Liver (tissue), 9 donors: ENCODE data around the gene ALPI. TPM values are rescaled to one million over a fixed set of nuclear protein-coding genes. Genes with fewer than 3 reads are reported as not detected.
A peak's percentile ranks its signal among the peaks of the same experiment; 100 is the strongest.
"Not testable (repeated sequence)": the region's sequence is repeated elsewhere in the genome, so short reads cannot be mapped to it uniquely, and the experiment has no call there.

ENCODE experiments used
- DNase-seq: peaks from one replicate; pipeline ENCODE4 v3.0.0-alpha.2; 2017; ENCODE audit warnings: low spot score
- H3K27ac ChIP-seq, 2 donors: one replicate each; pipeline ENCODE4 v1.7.0; 2013; ENCODE audit warnings: inconsistent platforms in 2 of 2, low read length in 2 of 2, control low read depth in 1 of 2, low read depth in 1 of 2, mild to moderate bottlenecking in 1 of 2
- H3K27me3 ChIP-seq, 4 donors: one replicate each; pipeline versions ENCODE4 v1.6.1 to v1.7.0; 2013; ENCODE audit warnings: low read length in 3 of 4, inconsistent platforms in 1 of 4, mild to moderate bottlenecking in 1 of 4, moderate library complexity in 1 of 4; ENCODE audit not compliant: control insufficient read depth in 4 of 4, insufficient read depth in 4 of 4
- H3K36me3 ChIP-seq, 4 donors: one replicate each; pipeline versions ENCODE4 v1.6.1 to v1.7.0; 2013; ENCODE audit warnings: low read length in 3 of 4, mild to moderate bottlenecking in 3 of 4, low read depth in 1 of 4, moderate library complexity in 1 of 4; ENCODE audit not compliant: control insufficient read depth in 4 of 4, insufficient read depth in 3 of 4
- H3K4me1 ChIP-seq, 4 donors: one replicate each; pipeline versions ENCODE4 v1.6.1 to v1.7.0; 2013; ENCODE audit warnings: low read length in 3 of 4, mild to moderate bottlenecking in 3 of 4, moderate library complexity in 1 of 4; ENCODE audit not compliant: control insufficient read depth in 4 of 4, insufficient read depth in 4 of 4
- H3K4me3 ChIP-seq, 3 donors: one replicate each; pipeline versions ENCODE4 v1.6.1 to v1.7.0; 2013; ENCODE audit warnings: low read length in 3 of 3, control low read depth in 1 of 3, low read depth in 1 of 3, mild to moderate bottlenecking in 1 of 3
- H3K9ac ChIP-seq, 2 donors: one replicate each; pipeline ENCODE4 v1.7.0; 2013; ENCODE audit warnings: low read length in 2 of 2, mild to moderate bottlenecking in 2 of 2, moderate library complexity in 2 of 2, control low read depth in 1 of 2, low read depth in 1 of 2
- H3K9me3 ChIP-seq, 4 donors: one replicate each; pipeline versions ENCODE4 v1.6.1 to v1.7.0; 2013; ENCODE audit warnings: low read length in 3 of 4; ENCODE audit not compliant: control insufficient read depth in 4 of 4
- CTCF ChIP-seq: fragments of 150-350 bp; IDR thresholded peaks from 2 replicates; pipeline ENCODE4 v1.5.1; 2017; ENCODE audit warnings: improper control_type of control experiment, low read depth, low read length; ENCODE audit not compliant: missing input control
- FOXA2 ChIP-seq: IDR thresholded peaks from 2 replicates; pipeline ENCODE4 v1.6.1; 2016; ENCODE audit warnings: antibody characterized with exemption
- HNF4A ChIP-seq, 2 donors: conservative IDR thresholded peaks; 2 replicates each; pipeline ENCODE4 v1.6.1; 2016; ENCODE audit warnings: antibody characterized with exemption in 2 of 2, mild to moderate bottlenecking in 2 of 2
- JUND ChIP-seq, 2 donors: IDR thresholded peaks; 2 replicates each; pipeline ENCODE4 v1.6.1; 2016; ENCODE audit warnings: antibody characterized with exemption in 2 of 2
- RAD21 ChIP-seq, 2 donors: IDR thresholded peaks; 2 replicates each; pipeline ENCODE4 v1.6.1; 2016; ENCODE audit warnings: antibody characterized with exemption in 2 of 2, mild to moderate bottlenecking in 2 of 2
- REST ChIP-seq: IDR thresholded peaks from 2 replicates; pipeline ENCODE4 v1.6.1; 2016; ENCODE audit warnings: antibody characterized with exemption, mild to moderate bottlenecking
- RXRA ChIP-seq, 2 donors: IDR thresholded peaks; 2 replicates each; pipeline ENCODE4 v1.6.1; 2017 to 2018; ENCODE audit warnings: antibody characterized with exemption in 2 of 2, mild to moderate bottlenecking in 1 of 2
- SP1 ChIP-seq: IDR thresholded peaks from 2 replicates; pipeline ENCODE4 v1.6.1; 2018; ENCODE audit warnings: antibody characterized with exemption, mild to moderate bottlenecking
- WGBS: extraction: QIAGEN DNeasy Blood & Tissue Kit; methylation state at CpG from one replicate; pipeline ENCODE4 v1.1.7; 2013; 5-methylcytosine and 5-hydroxymethylcytosine counted together
- polyA plus RNA-seq, 2 donors: library from polyadenylated mRNA; stranded (reverse) in 1 of 2; unstranded in 1 of 2; fragments of 200-250 nt in 1 of 2; fragments of >200 nt in 1 of 2; fragmentation: Nextera tagmentation in 1 of 2; extraction: Ambion mirVana in 1 of 2; gene quantifications; one replicate each; pipeline versions ENCODE4 v1.2.1 to v1.2.3, GENCODE V29; 2013 to 2015
- total RNA-seq, 2 donors: library from RNA; depleted of rRNA; stranded (reverse); fragments of >200 nt; gene quantifications; one replicate each; pipeline ENCODE4 v1.2.3, GENCODE V29; 2014
- donor health status: healthy.
- donor health status: healthy.
- donor health status: healthy.
- donor health status: healthy.
- donor health status: healthy.

The ALPI gene
- total and polyA plus RNA-seq, 4 donors, result 0.02 TPM; not detected in 3

GRCh38 chr2:232443669-232444408 is 12.1 kb upstream of the ALPI start:
- not testable (repeated sequence) for H3K36me3 ChIP-seq, H3K9me3 ChIP-seq, DNase-seq, H3K27me3 ChIP-seq, H3K4me3 ChIP-seq
- peak overlapping the region in 1 of 2 donors; percentile 15 for H3K9ac ChIP-seq
- H3K4me1 ChIP-seq, result peaks cover 8 to 28% (median 15%) of the 10 kb centered on the region in 4 donors
- WGBS, result 20% methylated on average over 16 of the region's 21 CpGs
- TF ChIP-seq JUND (IDR thresholded peaks at IDR 0.05), result peak in 1 of 2 donors; percentile 19
- TF ChIP-seq SP1, result peak; percentile 50
- peak in 1 of 2 donors; percentile 33 for TF ChIP-seq RXRA (IDR thresholded peaks at IDR 0.05)
- TF ChIP-seq HNF4A (conservative IDR thresholded peaks at IDR 0.05), result peak; percentile 39 to 41
- TF ChIP-seq REST, result peak; percentile 27
- H3K27ac ChIP-seq, result peak overlapping the region; percentile 77 to 86

- 80% methylated on average over 21 of the region's 21 CpGs for WGBS
- H3K4me3 ChIP-seq, result no peak overlapping the region
- TF ChIP-seq FOXA2 (no peak), CTCF (peak; percentile 49), SP1 (no peak), HNF4A (conservative IDR thresholded peaks at IDR 0.05) (no peak), RAD21 (IDR thresholded peaks at IDR 0.05) (peak in 1 of 2 donors; percentile 30)
- no peaks in the 10 kb centered on the region for H3K36me3 ChIP-seq
- H3K27ac ChIP-seq, result peak overlapping the region; percentile 77 to 86
- H3K9me3 ChIP-seq, result no peaks in the 10 kb centered on the region
- H3K4me1 ChIP-seq, result peaks cover 8 to 28% (median 15%) of the 10 kb centered on the region in 4 donors
- H3K27me3 ChIP-seq, result no peaks in the 10 kb centered on the region
- DNase-seq, result no peak
- peak overlapping the region in 1 of 2 donors; percentile 15 for H3K9ac ChIP-seq
These were observed 11.4 kb upstream of the ALPI start for GRCh38 chr2:232444409-232445148.

- not testable (repeated sequence) for H3K27ac ChIP-seq, H3K9ac ChIP-seq, DNase-seq, H3K4me3 ChIP-seq, H3K27me3 ChIP-seq, H3K36me3 ChIP-seq, H3K9me3 ChIP-seq
- WGBS, result 83% methylated on average over 27 of the region's 29 CpGs
- H3K4me1 ChIP-seq, result peaks cover 8 to 28% (median 15%) of the 10 kb centered on the region in 4 donors
These were observed 10.6 kb upstream of the ALPI start for GRCh38 chr2:232445149-232445885.
